K562 (cell line): ENCODE measurements around the gene RARA. TPM values are rescaled to one million over a fixed set of nuclear protein-coding genes. Genes with fewer than 3 reads are reported as not detected.

Experiments
- BACH1 ChIP-seq: fragments of 200-800 bp; sonication (Bioruptor generic); IDR thresholded peaks from 2 replicates; pipeline ENCODE4 v1.6.1; 2016; ENCODE audit warnings: missing genetic modification characterization, missing compliant biosample characterization
- CHCHD3 ChIP-seq: fragments of 250-450 bp; sonication (Bioruptor Pico); IDR thresholded peaks from 2 replicates; pipeline ENCODE4 v2.1.2; 2022; ENCODE audit warnings: mild to moderate bottlenecking
- DMBX1 ChIP-seq: fragments of 250-450 bp; sonication (Bioruptor Pico); IDR thresholded peaks from 2 replicates; pipeline ENCODE4 v1.8.0; 2022; ENCODE audit warnings: inconsistent platforms, mild to moderate bottlenecking, moderate library complexity, borderline replicate concordance
- FOXJ3 ChIP-seq: sonication (generic); formaldehyde crosslinking; IDR thresholded peaks from 2 replicates; pipeline ENCODE4 v1.4.0; 2020; ENCODE audit warnings: mild to moderate bottlenecking, missing genetic modification reagents
- GABPB1 ChIP-seq: sonication (generic); formaldehyde crosslinking; IDR thresholded peaks from 2 replicates; pipeline ENCODE4 v1.8.0; 2022; ENCODE audit warnings: mild to moderate bottlenecking, missing genetic modification reagents
- RAD51 ChIP-seq: fragments of 450-650 bp; IDR thresholded peaks from 2 replicates; pipeline ENCODE4 v1.7.1; 2016; ENCODE audit warnings: low read depth, mild to moderate bottlenecking, borderline replicate concordance
- ZNF324 ChIP-seq: fragments of 250-450 bp; sonication (Bioruptor Pico); IDR thresholded peaks from 2 replicates; pipeline ENCODE4 v1.4.0; 2020; ENCODE audit warnings: mild to moderate bottlenecking
- ZNF384 ChIP-seq: IDR thresholded peaks from 2 replicates; pipeline ENCODE4 v1.6.1; 2012; ENCODE audit warnings: low read depth, low read length, improper control_type of control experiment
- ZNF695 ChIP-seq: fragments of 450-650 bp; formaldehyde crosslinking; IDR thresholded peaks from 2 replicates; pipeline ENCODE4 v1.4.0; 2020; ENCODE audit warnings: mild to moderate bottlenecking, moderate library complexity
- ZNF830 ChIP-seq: fragments of 250-450 bp; sonication (Bioruptor Pico); IDR thresholded peaks from 2 replicates; pipeline ENCODE4 v1.5.0; 2021; ENCODE audit warnings: mild to moderate bottlenecking
- polyA plus RNA-seq, 8 experiments: library from polyadenylated mRNA; depleted of rRNA in 4 of 8; stranded (reverse) in 5 of 8; unstranded in 3 of 8; fragments of >200 nt; fragmentation: Nextera tagmentation in 2 of 8; fragmentation: Illumina TruSeq in 1 of 8; extraction: Ambion mirVana in 2 of 8; extraction: Trizol in 1 of 8; gene quantifications; 2 replicates each; pipeline versions ENCODE4 v1.2.1 to v1.2.3, GENCODE V29; 2011 to 2014; ENCODE audit warnings: inconsistent platforms in 1 of 8, missing spikeins in 1 of 8
- total RNA-seq, 7 experiments: library from RNA; depleted of rRNA in 6 of 7; stranded (reverse); fragments of >200 nt in 6 of 7; fragmentation: Illumina TruSeq in 2 of 7; extraction: Trizol in 2 of 7; gene quantifications; 2 replicates each; pipeline versions ENCODE4 v1.2.1 to v1.2.3, GENCODE V29; 2011 to 2021; ENCODE audit warnings: low replicate concordance in 1 of 7
- TF ChIP-seq, protein P1 (sequence below): fragments of 200-800 bp; sonication (Bioruptor generic); IDR thresholded peaks from 2 replicates; pipeline ENCODE4 v1.6.1; 2017; ENCODE audit warnings: missing genetic modification characterization, missing compliant biosample characterization
- TF ChIP-seq, protein P2 (sequence below): sonication (generic); formaldehyde crosslinking; IDR thresholded peaks from 2 replicates; pipeline ENCODE4 v1.8.0; 2022; ENCODE audit warnings: missing genetic modification reagents, mild to moderate bottlenecking, moderate library complexity, borderline replicate concordance
- TF ChIP-seq, protein P3 (sequence below): fragments of 450-650 bp; IDR thresholded peaks from 2 replicates; pipeline ENCODE4 v1.7.1; 2018; ENCODE audit warnings: mild to moderate bottlenecking, low read depth; ENCODE audit not compliant: partially characterized antibody
- TF ChIP-seq, protein P4 (sequence below): sonication (generic); formaldehyde crosslinking; IDR thresholded peaks from 2 replicates; pipeline ENCODE4 v1.8.1; 2023; ENCODE audit warnings: missing genetic modification reagents, mild to moderate bottlenecking, borderline replicate concordance

The RARA gene
- total and polyA plus RNA-seq, 9 of the 15 experiments (the other 6 are each of a cell fraction or from before 2014, with no cell fraction given) = 0.10 to 28.0 (median 7.9) TPM

DNA sequence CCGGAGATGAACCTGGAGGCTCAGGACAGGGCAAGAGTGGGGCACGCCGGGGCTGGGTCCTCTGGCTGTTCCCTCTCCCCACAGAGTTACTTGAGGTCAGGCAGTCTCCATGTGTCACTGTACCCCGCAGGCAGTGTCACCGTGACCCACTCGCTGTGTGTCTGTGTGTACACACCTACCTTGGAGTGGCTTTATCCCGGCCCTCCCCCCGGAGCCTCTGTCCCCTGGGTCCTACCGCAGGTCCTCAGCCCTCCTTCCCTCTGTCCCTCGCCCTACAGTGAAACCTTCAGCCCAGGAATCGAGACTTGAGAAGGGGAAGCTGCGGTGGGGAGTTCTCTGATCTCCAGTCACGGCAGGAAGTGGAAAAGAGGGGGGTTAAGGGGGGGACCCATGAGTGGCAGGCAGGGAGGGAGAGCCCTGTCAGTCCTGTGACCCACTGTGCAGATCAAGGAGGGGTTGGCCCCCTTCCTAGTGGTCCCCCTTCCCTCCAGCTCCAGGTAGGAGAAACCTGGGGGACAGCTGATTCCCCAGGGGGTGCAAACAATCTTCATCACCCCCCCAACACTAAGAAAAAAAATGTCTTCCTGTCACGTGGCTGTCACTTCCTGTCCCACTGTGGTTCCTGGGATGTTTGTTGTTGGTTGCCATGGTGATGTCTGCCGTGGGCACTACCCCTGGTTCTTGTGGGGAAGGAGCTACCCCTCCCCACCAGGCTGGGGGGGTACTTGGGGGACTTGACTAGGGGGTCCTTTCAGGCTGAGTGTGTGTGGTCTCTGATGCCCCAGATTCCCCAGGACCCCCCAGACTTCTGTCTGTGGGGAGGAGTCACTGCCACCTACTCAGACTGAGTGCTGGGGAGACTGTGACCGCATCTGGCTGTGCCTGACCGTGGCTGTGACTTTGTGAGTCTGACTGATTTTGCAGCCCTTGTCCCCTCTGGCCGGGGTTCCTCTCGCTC is 13.7 kb downstream of the RARA start (continued):
- TF ChIP-seq, protein P1, sequence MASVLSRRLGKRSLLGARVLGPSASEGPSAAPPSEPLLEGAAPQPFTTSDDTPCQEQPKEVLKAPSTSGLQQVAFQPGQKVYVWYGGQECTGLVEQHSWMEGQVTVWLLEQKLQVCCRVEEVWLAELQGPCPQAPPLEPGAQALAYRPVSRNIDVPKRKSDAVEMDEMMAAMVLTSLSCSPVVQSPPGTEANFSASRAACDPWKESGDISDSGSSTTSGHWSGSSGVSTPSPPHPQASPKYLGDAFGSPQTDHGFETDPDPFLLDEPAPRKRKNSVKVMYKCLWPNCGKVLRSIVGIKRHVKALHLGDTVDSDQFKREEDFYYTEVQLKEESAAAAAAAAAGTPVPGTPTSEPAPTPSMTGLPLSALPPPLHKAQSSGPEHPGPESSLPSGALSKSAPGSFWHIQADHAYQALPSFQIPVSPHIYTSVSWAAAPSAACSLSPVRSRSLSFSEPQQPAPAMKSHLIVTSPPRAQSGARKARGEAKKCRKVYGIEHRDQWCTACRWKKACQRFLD (CRISPR knock-in tag) = 0 out of 2 replicates have a peak, but pooled peaks have one; percentile 52
- no peak for TF ChIP-seq ZNF695 (CRISPR knock-in tag)
- TF ChIP-seq CHCHD3 (CRISPR knock-in tag) = no peak
- TF ChIP-seq ZNF384 = peak; percentile 98
- no peak for TF ChIP-seq ZNF324 (CRISPR knock-in tag)
- TF ChIP-seq, protein P2, sequence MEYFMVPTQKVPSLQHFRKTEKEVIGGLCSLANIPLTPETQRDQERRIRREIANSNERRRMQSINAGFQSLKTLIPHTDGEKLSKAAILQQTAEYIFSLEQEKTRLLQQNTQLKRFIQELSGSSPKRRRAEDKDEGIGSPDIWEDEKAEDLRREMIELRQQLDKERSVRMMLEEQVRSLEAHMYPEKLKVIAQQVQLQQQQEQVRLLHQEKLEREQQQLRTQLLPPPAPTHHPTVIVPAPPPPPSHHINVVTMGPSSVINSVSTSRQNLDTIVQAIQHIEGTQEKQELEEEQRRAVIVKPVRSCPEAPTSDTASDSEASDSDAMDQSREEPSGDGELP = peak; percentile 65; the same call in 1 of the 2 replicates
- TF ChIP-seq FOXJ3 = peak; percentile 88
- no peak for TF ChIP-seq BACH1 (tag)
- TF ChIP-seq RAD51 = peak; percentile 92
- peak; percentile 82 for TF ChIP-seq GABPB1 (CRISPR knock-in tag)
- TF ChIP-seq, protein P3, sequence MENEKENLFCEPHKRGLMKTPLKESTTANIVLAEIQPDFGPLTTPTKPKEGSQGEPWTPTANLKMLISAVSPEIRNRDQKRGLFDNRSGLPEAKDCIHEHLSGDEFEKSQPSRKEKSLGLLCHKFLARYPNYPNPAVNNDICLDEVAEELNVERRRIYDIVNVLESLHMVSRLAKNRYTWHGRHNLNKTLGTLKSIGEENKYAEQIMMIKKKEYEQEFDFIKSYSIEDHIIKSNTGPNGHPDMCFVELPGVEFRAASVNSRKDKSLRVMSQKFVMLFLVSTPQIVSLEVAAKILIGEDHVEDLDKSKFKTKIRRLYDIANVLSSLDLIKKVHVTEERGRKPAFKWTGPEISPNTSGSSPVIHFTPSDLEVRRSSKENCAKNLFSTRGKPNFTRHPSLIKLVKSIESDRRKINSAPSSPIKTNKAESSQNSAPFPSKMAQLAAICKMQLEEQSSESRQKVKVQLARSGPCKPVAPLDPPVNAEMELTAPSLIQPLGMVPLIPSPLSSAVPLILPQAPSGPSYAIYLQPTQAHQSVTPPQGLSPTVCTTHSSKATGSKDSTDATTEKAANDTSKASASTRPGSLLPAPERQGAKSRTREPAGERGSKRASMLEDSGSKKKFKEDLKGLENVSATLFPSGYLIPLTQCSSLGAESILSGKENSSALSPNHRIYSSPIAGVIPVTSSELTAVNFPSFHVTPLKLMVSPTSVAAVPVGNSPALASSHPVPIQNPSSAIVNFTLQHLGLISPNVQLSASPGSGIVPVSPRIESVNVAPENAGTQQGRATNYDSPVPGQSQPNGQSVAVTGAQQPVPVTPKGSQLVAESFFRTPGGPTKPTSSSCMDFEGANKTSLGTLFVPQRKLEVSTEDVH = peak; percentile 78
- TF ChIP-seq DMBX1 (CRISPR knock-in tag) = no peak
- TF ChIP-seq, protein P4, sequence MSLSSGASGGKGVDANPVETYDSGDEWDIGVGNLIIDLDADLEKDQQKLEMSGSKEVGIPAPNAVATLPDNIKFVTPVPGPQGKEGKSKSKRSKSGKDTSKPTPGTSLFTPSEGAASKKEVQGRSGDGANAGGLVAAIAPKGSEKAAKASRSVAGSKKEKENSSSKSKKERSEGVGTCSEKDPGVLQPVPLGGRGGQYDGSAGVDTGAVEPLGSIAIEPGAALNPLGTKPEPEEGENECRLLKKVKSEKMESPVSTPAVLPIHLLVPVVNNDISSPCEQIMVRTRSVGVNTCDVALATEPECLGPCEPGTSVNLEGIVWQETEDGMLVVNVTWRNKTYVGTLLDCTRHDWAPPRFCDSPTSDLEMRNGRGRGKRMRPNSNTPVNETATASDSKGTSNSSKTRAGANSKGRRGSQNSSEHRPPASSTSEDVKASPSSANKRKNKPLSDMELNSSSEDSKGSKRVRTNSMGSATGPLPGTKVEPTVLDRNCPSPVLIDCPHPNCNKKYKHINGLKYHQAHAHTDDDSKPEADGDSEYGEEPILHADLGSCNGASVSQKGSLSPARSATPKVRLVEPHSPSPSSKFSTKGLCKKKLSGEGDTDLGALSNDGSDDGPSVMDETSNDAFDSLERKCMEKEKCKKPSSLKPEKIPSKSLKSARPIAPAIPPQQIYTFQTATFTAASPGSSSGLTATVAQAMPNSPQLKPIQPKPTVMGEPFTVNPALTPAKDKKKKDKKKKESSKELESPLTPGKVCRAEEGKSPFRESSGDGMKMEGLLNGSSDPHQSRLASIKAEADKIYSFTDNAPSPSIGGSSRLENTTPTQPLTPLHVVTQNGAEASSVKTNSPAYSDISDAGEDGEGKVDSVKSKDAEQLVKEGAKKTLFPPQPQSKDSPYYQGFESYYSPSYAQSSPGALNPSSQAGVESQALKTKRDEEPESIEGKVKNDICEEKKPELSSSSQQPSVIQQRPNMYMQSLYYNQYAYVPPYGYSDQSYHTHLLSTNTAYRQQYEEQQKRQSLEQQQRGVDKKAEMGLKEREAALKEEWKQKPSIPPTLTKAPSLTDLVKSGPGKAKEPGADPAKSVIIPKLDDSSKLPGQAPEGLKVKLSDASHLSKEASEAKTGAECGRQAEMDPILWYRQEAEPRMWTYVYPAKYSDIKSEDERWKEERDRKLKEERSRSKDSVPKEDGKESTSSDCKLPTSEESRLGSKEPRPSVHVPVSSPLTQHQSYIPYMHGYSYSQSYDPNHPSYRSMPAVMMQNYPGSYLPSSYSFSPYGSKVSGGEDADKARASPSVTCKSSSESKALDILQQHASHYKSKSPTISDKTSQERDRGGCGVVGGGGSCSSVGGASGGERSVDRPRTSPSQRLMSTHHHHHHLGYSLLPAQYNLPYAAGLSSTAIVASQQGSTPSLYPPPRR = no peak
- TF ChIP-seq ZNF830 (CRISPR knock-in tag) = 0 out of 2 replicates have a peak, but pooled peaks have one; percentile 46
